MG63 (cell line): ENCODE results near the gene DCAKD. TPM values are rescaled to one million over a fixed set of nuclear protein-coding genes. Genes with fewer than 3 reads are reported as not detected.

Experiments used
- DNase-seq: peaks from one replicate; pipeline ENCODE4 v3.0.0-alpha.2; 2020
- H3K27me3 ChIP-seq: fragments of 250-450 bp; sonication (Bioruptor Pico); 2 replicates; pipeline ENCODE4 v1.5.1; 2020; ENCODE audit warnings: mild to moderate bottlenecking, moderate library complexity
- H3K36me3 ChIP-seq: fragments of 250-450 bp; sonication (Bioruptor Pico); 2 replicates; pipeline ENCODE4 v1.5.1; 2020; ENCODE audit warnings: mild to moderate bottlenecking, moderate library complexity
- H3K4me3 ChIP-seq: fragments of 250-450 bp; sonication (Bioruptor Pico); 2 replicates; pipeline ENCODE4 v1.5.1; 2020; ENCODE audit warnings: mild to moderate bottlenecking, moderate library complexity
- H3K9me3 ChIP-seq: fragments of 250-450 bp; sonication (Bioruptor Pico); 2 replicates; pipeline ENCODE4 v1.5.1; 2020; ENCODE audit warnings: mild to moderate bottlenecking, moderate library complexity
- total RNA-seq: library from RNA; depleted of rRNA; stranded (reverse); fragments of >200 nt; shearing (Covaris generic); gene quantifications from 2 replicates; pipeline ENCODE4 v1.2.3, GENCODE V29; 2014; ENCODE audit warnings: low replicate concordance; rRNA removed

The DCAKD gene
- total RNA-seq, 1 experiment from 2014 or later, result 24.1 TPM

DNA sequence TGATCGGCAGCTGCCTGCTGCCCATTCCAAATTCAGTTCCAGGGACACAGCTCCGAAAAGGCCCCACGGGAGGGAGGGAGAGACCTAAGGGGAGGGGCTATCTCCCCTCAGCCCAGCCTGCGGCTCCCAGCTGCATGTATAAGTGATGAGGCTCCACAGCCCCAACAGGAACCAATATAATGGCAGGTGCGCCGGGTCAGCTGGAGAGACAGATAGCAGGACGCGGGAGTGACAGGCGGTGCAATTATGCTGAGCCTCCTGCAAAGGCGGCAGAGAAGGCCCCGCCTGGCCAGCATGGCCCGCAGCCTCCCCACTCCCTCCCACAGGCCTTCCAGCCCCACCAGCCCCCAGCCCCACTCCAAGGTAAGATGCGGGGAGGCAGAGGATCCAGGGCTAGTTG, 75.2 kb downstream of the DCAKD start:
- DNase-seq, result no peak
- Histone ChIP-seq H3K27me3 (no peaks in the 10 kb centered on the region), H3K36me3 (no peaks in the 10 kb centered on the region), H3K9me3 (no peaks in the 10 kb centered on the region), H3K4me3 (no peak overlapping the region)

Other genes starting within 250 kb of the DCAKD start
- 15.4 and 60.0 TPM in 2 replicates for gene GJC1, start 221.3 kb downstream of the DCAKD start, total RNA-seq
- gene HIGD1B, start 203.7 kb downstream of the DCAKD start, total RNA-seq, result not detected in 2 replicates
- gene EFTUD2, start 152.2 kb downstream of the DCAKD start, total RNA-seq, result 156 and 179 TPM in 2 replicates
- gene GFAP, start 136.1 kb downstream of the DCAKD start, total RNA-seq, result 5.0 TPM in 1 of 2 replicates, not detected in the other
- 10.9 and 21.6 TPM in 2 replicates for gene KIF18B, start 103.9 kb downstream of the DCAKD start, total RNA-seq
- 6.1 and 7.9 TPM in 2 replicates for gene C1QL1, start 83.3 kb downstream of the DCAKD start, total RNA-seq
- gene NMT1, start 9.7 kb upstream of the DCAKD start, total RNA-seq, result 103 and 154 TPM in 2 replicates
- 9.4 and 13.3 TPM in 2 replicates for gene PLCD3, start 80.9 kb upstream of the DCAKD start, total RNA-seq
- gene ACBD4, start 84.1 kb upstream of the DCAKD start, total RNA-seq, result 2.7 and 5.0 TPM in 2 replicates
- gene HEXIM1, start 96.8 kb upstream of the DCAKD start, total RNA-seq, result 20.3 and 20.8 TPM in 2 replicates
- 20.6 and 34.3 TPM in 2 replicates for gene HEXIM2, start 110.2 kb upstream of the DCAKD start, total RNA-seq
- 4.3 and 9.0 TPM in 2 replicates for gene FMNL1, start 170.3 kb upstream of the DCAKD start, total RNA-seq
- not detected in 2 replicates for gene SPATA32, start 210.5 kb upstream of the DCAKD start, total RNA-seq